Dedifferentiated amniotic fluid mesenchymal stem cell (primary cell): ENCODE data around the gene RIN3.

ENCODE experiments used
- DNase-seq: peaks from one replicate; pipeline ENCODE4 v3.0.0-alpha.2; 2016; ENCODE audit errors: extremely low spot score

RIN3 gene

GRCh38 chr14:92575061-92575747, 61.6 kb downstream of the RIN3 start:
- no peak for DNase-seq

- DNase-seq: no peak
These were observed 62.2 kb downstream of the RIN3 start for GRCh38 chr14:92575748-92576303.

GRCh38 chr14:92577321-92577742, 63.8 kb downstream of the RIN3 start:
- no peak for DNase-seq

GRCh38 chr14:92578511-92578910, 64.9 kb downstream of the RIN3 start:
- no peak for DNase-seq

GRCh38 chr14:92579244-92579936, 65.8 kb downstream of the RIN3 start:
- no peak for DNase-seq

- DNase-seq: no peak
These were observed 67.6 kb downstream of the RIN3 start for GRCh38 chr14:92581206-92581605.

- DNase-seq: no peak
These were observed 68.5 kb downstream of the RIN3 start for GRCh38 chr14:92581966-92582566.

- DNase-seq: no peak
These were observed 69.3 kb downstream of the RIN3 start for GRCh38 chr14:92582706-92583452.

- no peak for DNase-seq
These were observed 70.6 kb downstream of the RIN3 start for GRCh38 chr14:92584220-92584619.

- DNase-seq: no peak
These were observed 71.2 kb downstream of the RIN3 start for GRCh38 chr14:92584816-92585215.

GRCh38 chr14:92585981-92586937, 72.7 kb downstream of the RIN3 start:
- peak; percentile 95 for DNase-seq

GRCh38 chr14:92586963-92587699, 73.5 kb downstream of the RIN3 start:
- DNase-seq: no peak

- no peak for DNase-seq
These were observed 74.1 kb downstream of the RIN3 start for GRCh38 chr14:92587700-92588085.

- DNase-seq: no peak
These were observed 75.8 kb downstream of the RIN3 start for GRCh38 chr14:92589213-92589852.

- DNase-seq: no peak
These were observed 76.6 kb downstream of the RIN3 start for GRCh38 chr14:92590176-92590575.

GRCh38 chr14:92590941-92591340, 77.4 kb downstream of the RIN3 start:
- no peak for DNase-seq

GRCh38 chr14:92591346-92591745, 77.8 kb downstream of the RIN3 start:
- DNase-seq: no peak

- DNase-seq: no peak
These were observed 81.7 kb downstream of the RIN3 start for GRCh38 chr14:92595267-92595666.

GRCh38 chr14:92596331-92596907, 82.8 kb downstream of the RIN3 start:
- no peak for DNase-seq
